Astrocyte of the spinal cord (primary cell): ENCODE data around the gene OR2S2.

Experiments used
- DNase-seq: peaks from one replicate; pipeline ENCODE4 v3.0.0; 2011; ENCODE audit warnings: low read depth, low spot score
- H3K4me3 ChIP-seq: 2 replicates; pipeline ENCODE4 v1.5.1; 2011; ENCODE audit warnings: low read depth, mild to moderate bottlenecking, low read length, moderate library complexity
- in situ Hi-C: cut with HindIII; loops from 2 replicates; pipeline ENCODE4 v1.10.0; 2017; ENCODE audit warnings: low sequenced_read_pairs
- TF ChIP-seq, protein P1 (sequence below): IDR thresholded peaks from 2 replicates; pipeline ENCODE4 v1.5.1; 2012; ENCODE audit warnings: low read depth, mild to moderate bottlenecking, low read length, inconsistent platforms

The OR2S2 gene

DNA sequence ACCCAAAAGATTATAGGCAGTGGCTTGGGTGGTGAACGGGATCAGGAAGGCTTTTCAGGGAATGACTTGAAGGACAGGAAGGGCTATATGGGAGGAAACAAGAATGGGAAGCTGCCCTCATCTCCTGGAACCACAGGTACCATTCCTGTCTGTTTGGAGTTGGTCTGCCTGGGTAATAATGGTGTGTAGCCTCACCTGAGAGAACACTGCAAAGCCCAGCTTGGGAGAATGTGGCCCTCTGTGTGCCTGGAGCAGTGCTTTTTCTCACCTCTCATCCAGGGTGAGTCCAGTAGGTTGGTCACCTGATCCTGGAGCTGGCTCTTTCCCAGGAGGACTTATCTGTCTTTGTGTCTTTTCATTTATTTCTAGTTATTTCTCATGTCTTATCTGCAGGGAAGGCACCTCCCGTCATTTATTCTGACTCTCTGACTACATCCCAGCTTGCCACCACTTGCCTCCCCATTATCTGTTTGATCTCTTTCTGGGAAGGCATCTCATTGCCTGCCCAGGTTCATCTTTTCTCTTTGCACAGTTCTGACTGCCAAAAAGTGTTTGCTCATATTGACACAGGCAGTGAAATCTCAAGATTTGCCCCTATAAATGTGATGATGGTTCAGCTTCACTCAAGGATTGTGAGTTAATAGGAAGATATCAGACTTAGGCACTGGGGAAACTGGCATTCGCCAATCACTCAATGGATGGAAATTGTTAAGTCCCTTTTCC is 22.5 kb upstream of the OR2S2 start:
- DNase-seq: no peak
- in situ Hi-C loops: no loop called here
- no peak overlapping the region for H3K4me3 ChIP-seq
- TF ChIP-seq, protein P1, sequence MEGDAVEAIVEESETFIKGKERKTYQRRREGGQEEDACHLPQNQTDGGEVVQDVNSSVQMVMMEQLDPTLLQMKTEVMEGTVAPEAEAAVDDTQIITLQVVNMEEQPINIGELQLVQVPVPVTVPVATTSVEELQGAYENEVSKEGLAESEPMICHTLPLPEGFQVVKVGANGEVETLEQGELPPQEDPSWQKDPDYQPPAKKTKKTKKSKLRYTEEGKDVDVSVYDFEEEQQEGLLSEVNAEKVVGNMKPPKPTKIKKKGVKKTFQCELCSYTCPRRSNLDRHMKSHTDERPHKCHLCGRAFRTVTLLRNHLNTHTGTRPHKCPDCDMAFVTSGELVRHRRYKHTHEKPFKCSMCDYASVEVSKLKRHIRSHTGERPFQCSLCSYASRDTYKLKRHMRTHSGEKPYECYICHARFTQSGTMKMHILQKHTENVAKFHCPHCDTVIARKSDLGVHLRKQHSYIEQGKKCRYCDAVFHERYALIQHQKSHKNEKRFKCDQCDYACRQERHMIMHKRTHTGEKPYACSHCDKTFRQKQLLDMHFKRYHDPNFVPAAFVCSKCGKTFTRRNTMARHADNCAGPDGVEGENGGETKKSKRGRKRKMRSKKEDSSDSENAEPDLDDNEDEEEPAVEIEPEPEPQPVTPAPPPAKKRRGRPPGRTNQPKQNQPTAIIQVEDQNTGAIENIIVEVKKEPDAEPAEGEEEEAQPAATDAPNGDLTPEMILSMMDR: no peak

DNA sequence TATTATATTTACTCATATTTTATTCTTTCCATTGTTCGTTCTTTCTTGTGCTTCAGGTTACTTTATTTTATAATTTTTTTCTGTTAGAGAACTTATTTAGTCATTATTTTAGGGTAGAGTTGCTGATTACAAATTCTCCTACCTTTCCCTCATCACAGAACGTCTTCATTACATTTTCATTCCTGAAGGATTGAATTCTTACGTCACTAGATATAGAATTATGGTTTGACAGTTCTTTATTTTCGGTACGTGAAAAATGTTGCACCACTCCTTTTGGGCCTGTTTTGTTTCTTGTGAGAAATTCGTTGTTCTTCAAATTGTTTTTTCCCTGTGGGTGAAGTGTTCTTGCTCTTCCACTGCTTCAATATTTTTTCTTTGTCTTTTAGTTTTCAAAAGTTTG is 20.8 kb upstream of the OR2S2 start:
- in situ Hi-C loops: no loop called here
- H3K4me3 ChIP-seq: no peak overlapping the region
- TF ChIP-seq, protein P1: no peak

DNA sequence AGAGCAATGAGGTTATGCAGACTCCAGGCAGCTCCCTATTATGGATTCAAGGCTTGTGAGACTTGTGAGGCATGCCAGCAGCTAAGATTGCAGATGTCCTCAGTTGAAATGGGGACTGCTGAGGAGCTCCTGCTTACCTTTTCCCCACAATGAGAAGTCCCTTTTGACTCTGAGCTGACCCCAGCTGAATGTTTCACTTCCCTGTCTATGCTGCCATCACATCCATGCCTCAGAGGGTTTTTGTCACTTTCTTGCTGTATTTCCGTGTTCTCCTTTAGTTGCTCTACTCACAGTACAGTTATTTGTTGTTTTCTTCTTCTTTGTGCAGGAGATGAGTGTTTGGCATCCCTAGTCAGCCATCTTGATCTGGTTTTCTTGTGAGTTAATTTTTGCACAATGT is 18.8 kb upstream of the OR2S2 start:
- no peak for DNase-seq

More for the DNA sequence above, 20.8 kb upstream of the OR2S2 start:
- no peak for DNase-seq

DNA sequence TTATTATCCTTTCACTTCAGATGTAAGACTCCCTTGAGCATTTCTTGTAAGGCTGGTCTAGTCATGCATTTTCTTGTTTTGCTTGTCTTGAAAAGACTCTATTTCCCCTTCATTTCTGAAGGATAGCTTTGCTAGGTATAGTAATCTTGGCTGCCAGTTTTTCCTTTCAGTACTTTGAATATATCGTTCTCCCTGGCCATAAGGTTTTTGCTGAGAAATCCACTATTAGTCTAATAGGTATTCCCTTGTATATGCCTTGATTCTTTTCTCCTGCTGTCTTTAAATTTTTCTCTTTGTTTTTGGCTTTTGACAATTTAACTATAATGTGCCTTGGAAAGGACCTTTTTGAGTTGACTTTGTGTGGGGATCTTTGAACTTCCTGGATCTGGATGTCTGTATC is 16.8 kb upstream of the OR2S2 start:
- in situ Hi-C loops: no loop called here
- TF ChIP-seq, protein P1: no peak
- no peak overlapping the region for H3K4me3 ChIP-seq
- no peak for DNase-seq

More for the DNA sequence above, 18.8 kb upstream of the OR2S2 start:
- TF ChIP-seq, protein P1: no peak
- H3K4me3 ChIP-seq: no peak overlapping the region
- in situ Hi-C loops: no loop called here

DNA sequence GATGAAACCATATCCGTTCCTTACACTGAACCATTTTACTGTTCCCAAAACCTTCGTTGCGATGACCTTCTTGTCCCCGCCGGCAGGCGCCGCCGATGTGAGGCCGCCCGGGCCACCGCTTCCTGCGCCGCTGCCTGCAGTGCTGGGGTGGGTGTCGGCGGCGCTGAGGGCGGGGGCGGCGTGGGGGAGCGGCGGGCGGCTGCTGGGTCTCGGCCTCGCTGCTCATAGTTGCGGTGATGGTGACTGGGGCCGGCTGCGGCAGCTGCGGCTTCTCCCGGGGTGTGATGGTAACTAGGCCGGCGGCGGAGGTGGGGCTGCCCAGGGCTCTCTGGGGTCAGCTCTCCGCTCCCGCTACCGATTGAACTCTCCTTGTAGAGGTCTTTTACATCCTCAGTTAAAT is 14.1 kb upstream of the OR2S2 start:
- in situ Hi-C loops: no loop called here
- TF ChIP-seq, protein P1: no peak
- no peak for DNase-seq
- no peak overlapping the region for H3K4me3 ChIP-seq

DNA sequence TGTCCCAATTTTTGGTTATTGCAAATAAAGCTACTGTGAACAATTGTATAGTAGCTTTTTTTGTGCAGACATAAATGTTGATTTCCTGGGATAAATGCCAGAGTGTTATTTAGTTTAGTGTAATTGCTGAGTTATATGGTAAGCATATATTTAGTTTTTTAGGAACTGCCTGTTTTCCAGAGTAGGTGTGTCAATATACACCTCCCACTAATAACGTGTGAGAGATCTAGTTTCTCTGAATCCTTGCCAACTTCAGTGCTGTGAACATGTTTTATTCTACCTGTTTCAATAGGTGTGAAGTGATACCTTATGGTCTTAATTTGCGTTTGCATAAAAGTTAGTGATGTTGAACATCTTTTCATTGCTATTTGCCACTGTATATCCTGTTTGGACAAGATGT is 9.1 kb upstream of the OR2S2 start:
- TF ChIP-seq, protein P1: no peak
- no peak overlapping the region for H3K4me3 ChIP-seq
- no peak for DNase-seq
- in situ Hi-C loops: no loop called here
